WTC11 (cell line): ENCODE measurements around the gene UGT1A8.

Experiments
- CTCF ChIP-seq: fragments of 200-600 bp; IDR thresholded peaks from 2 replicates; pipeline ENCODE4 v1.8.0; 2022; ENCODE audit warnings: antibody characterized with exemption
- ESRRA ChIP-seq: sonication (generic); formaldehyde crosslinking; IDR thresholded peaks from 2 replicates; pipeline ENCODE4 v1.8.1; 2022; ENCODE audit warnings: mild to moderate bottlenecking, missing genetic modification reagents, borderline replicate concordance
- NFYB ChIP-seq: sonication (generic); formaldehyde crosslinking; conservative IDR thresholded peaks from 2 replicates; pipeline ENCODE4 v1.8.0; 2022; ENCODE audit warnings: low read depth, missing genetic modification reagents
- NR2C2 ChIP-seq: sonication (generic); formaldehyde crosslinking; IDR thresholded peaks from 2 replicates; pipeline ENCODE4 v1.8.0; 2022; ENCODE audit warnings: mild to moderate bottlenecking, missing genetic modification reagents
- TEAD4 ChIP-seq: sonication (generic); formaldehyde crosslinking; IDR thresholded peaks from 2 replicates; pipeline ENCODE4 v1.8.0; 2022; ENCODE audit warnings: mild to moderate bottlenecking, missing genetic modification reagents
- ZMAT4 ChIP-seq: fragments of 250-450 bp; sonication (Bioruptor Pico); IDR thresholded peaks from 2 replicates; pipeline ENCODE4 v1.9.0; 2021; ENCODE audit warnings: mild to moderate bottlenecking
- ZNF121 ChIP-seq: sonication (generic); formaldehyde crosslinking; IDR thresholded peaks from 2 replicates; pipeline ENCODE4 v1.8.0; 2023; ENCODE audit warnings: missing genetic modification reagents
- ZNF232 ChIP-seq: sonication (generic); formaldehyde crosslinking; IDR thresholded peaks from 2 replicates; pipeline ENCODE4 v1.8.0; 2022; ENCODE audit warnings: mild to moderate bottlenecking, missing genetic modification reagents
- TF ChIP-seq, protein P1 (sequence below): sonication (generic); formaldehyde crosslinking; IDR thresholded peaks from 2 replicates; pipeline ENCODE4 v1.8.1; 2023; ENCODE audit warnings: mild to moderate bottlenecking, missing genetic modification reagents
- TF ChIP-seq, protein P2 (sequence below): sonication (generic); formaldehyde crosslinking; IDR thresholded peaks from 2 replicates; pipeline ENCODE4 v1.8.1; 2023; ENCODE audit warnings: mild to moderate bottlenecking, moderate library complexity, missing genetic modification reagents
- TF ChIP-seq, protein P3 (sequence below): sonication (generic); formaldehyde crosslinking; IDR thresholded peaks from 2 replicates; pipeline ENCODE4 v1.8.1; 2022; ENCODE audit warnings: mild to moderate bottlenecking, missing genetic modification reagents, moderate library complexity, borderline replicate concordance

DNA sequence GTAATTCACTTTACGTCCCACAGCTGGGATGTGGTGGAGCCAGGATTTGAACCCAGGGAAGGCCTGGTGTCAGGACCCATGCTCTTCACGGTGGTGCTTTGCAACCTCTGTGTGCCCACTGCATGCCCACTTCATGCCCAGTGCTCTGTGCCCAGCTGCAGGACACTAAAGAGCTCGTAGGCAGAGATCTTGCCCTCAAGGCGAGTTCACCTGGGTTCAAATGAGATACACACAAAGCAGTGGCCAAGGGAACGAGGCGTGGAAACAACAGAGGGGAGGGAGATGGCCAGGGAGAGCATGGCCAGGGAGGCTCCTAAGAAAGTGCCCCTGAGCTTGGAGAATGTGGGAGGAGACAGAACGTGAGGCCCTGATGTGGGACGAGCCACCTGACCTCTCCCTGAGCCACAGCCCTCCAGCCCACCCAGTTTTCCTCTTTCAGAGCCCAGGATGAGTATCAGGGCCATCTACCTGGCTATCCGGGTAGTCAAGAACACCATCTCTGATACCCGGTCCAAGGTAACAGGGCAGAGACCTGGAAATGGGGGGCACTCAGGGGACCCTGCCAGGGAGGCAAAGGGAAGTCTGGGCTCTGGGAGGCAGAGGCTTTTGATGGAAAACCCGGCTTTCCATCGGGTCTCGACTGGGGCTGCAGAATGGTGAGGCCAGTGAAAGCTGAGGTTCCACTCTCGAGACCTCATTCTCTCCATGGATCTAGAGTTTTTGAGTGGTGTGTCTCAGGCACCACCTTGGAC, 181.1 kb downstream of the UGT1A8 start:
- TF ChIP-seq CTCF (no peak), ZNF121 (no peak), NR2C2 (CRISPR knock-in tag) (no peak), NFYB (CRISPR knock-in tag) (no peak), TEAD4 (CRISPR knock-in tag) (no peak), ZNF232 (CRISPR knock-in tag) (no peak), ZMAT4 (CRISPR knock-in tag) (no peak), ESRRA (CRISPR knock-in tag) (no peak)
- TF ChIP-seq, protein P1, sequence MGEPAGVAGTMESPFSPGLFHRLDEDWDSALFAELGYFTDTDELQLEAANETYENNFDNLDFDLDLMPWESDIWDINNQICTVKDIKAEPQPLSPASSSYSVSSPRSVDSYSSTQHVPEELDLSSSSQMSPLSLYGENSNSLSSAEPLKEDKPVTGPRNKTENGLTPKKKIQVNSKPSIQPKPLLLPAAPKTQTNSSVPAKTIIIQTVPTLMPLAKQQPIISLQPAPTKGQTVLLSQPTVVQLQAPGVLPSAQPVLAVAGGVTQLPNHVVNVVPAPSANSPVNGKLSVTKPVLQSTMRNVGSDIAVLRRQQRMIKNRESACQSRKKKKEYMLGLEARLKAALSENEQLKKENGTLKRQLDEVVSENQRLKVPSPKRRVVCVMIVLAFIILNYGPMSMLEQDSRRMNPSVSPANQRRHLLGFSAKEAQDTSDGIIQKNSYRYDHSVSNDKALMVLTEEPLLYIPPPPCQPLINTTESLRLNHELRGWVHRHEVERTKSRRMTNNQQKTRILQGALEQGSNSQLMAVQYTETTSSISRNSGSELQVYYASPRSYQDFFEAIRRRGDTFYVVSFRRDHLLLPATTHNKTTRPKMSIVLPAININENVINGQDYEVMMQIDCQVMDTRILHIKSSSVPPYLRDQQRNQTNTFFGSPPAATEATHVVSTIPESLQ (CRISPR knock-in tag): no peak
- TF ChIP-seq, protein P2, sequence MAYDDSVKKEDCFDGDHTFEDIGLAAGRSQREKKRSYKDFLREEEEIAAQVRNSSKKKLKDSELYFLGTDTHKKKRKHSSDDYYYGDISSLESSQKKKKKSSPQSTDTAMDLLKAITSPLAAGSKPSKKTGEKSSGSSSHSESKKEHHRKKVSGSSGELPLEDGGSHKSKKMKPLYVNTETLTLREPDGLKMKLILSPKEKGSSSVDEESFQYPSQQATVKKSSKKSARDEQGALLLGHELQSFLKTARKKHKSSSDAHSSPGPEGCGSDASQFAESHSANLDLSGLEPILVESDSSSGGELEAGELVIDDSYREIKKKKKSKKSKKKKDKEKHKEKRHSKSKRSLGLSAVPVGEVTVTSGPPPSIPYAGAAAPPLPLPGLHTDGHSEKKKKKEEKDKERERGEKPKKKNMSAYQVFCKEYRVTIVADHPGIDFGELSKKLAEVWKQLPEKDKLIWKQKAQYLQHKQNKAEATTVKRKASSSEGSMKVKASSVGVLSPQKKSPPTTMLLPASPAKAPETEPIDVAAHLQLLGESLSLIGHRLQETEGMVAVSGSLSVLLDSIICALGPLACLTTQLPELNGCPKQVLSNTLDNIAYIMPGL (CRISPR knock-in tag): no peak
- TF ChIP-seq, protein P3, sequence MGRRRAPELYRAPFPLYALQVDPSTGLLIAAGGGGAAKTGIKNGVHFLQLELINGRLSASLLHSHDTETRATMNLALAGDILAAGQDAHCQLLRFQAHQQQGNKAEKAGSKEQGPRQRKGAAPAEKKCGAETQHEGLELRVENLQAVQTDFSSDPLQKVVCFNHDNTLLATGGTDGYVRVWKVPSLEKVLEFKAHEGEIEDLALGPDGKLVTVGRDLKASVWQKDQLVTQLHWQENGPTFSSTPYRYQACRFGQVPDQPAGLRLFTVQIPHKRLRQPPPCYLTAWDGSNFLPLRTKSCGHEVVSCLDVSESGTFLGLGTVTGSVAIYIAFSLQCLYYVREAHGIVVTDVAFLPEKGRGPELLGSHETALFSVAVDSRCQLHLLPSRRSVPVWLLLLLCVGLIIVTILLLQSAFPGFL (CRISPR knock-in tag): no peak
